ENCODE measurements around the gene ENOX2. TPM values are rescaled to one million over a fixed set of nuclear protein-coding genes. Genes with fewer than 3 reads are reported as not detected.

The ENOX2 gene
- total and polyA plus RNA-seq, 12 donors = 3.4 to 31.7 (median 18.9) TPM

DNA sequence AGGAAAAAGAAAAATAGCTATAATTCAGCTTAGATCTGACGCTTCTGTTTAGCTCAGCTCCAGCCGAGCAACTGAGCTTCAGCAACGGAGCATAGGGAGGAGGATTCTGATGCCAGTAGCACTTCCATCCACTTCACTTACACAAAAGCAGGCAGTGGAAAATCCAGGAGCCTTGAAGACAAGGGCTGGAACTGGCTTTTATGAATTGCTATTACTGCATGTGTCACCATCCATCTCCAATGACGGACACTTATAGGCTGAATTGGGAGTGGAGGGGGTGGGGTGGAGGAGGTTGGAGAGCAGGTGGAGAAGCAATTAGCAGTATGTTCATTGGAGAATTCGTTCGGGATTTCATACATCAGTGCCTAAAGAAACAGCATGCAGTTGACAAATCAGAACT is 15.6 kb downstream of the ENOX2 start:
- TF ChIP-seq CTCF (IDR thresholded peaks at IDR 0.05) (no peak), POLR2A (IDR thresholded peaks at IDR 0.05) (no peak)
- no peak overlapping the region for H3K27ac ChIP-seq
- H3K36me3 ChIP-seq (replicated peaks in 1 of 2) = no peaks in the 10 kb centered on the region
- H3K4me3 ChIP-seq = no peak overlapping the region
- no peaks in the 10 kb centered on the region for H3K27me3 ChIP-seq
- no peak for DNase-seq
- peaks cover 0 to 3% of the 10 kb centered on the region in 2 donors for H3K4me1 ChIP-seq (replicated peaks in 1 of 2)
- 65 to 82% (median 73%) methylated on average over 6 of the region's 6 CpGs for whole genome bisulfite sequencing, 4 donors
- intact Hi-C loops (cut with DNase I) = no loop called here
- H3K9me3 ChIP-seq (replicated peaks in 1 of 3) = no peaks in the 10 kb centered on the region

DNA sequence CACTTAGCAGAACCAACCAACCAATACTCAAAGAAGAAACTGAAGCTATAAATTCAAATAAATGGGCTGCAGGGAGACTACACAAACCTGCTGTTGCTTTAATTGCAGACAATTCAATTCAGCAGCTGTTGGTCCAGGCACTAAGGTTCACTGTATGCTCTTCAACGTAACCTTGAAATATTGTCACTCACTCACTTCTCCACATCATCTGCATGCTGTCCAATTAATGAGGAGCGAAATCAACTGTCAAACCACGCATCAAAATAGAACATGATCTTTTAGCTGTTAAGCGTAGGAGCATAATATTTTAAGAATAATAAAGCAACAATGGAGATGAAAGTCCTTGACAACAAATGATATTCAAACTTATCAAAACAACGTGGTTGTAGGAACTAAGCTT is 17.0 kb downstream of the ENOX2 start:
- 32 to 50% (median 45%) methylated on average over 5 of the region's 5 CpGs for WGBS, 4 donors
- intact Hi-C loops (cut with DNase I) = no loop called here
- no peak for DNase-seq

GRCh38 chrX:130885508-130885907 is 17.5 kb downstream of the ENOX2 start:
- no peaks in the 10 kb centered on the region for H3K9me3 ChIP-seq (replicated peaks in 1 of 3)
- H3K27ac ChIP-seq = no peak overlapping the region
- no peak for TF ChIP-seq POLR2A (IDR thresholded peaks at IDR 0.05)
- no peak for TF ChIP-seq CTCF (IDR thresholded peaks at IDR 0.05)
- intact Hi-C loops (cut with DNase I) = no loop called here
- no peaks in the 10 kb centered on the region for H3K4me1 ChIP-seq (replicated peaks in 1 of 2)
- H3K4me3 ChIP-seq = no peak overlapping the region
- no peaks in the 10 kb centered on the region for H3K27me3 ChIP-seq
- no peaks in the 10 kb centered on the region for H3K36me3 ChIP-seq (replicated peaks in 1 of 2)
- no peak for DNase-seq
- 55 to 74% (median 60%) methylated on average over 2 of the region's 2 CpGs for WGBS, 4 donors

More for the DNA sequence above, 17.0 kb downstream of the ENOX2 start:
- Histone ChIP-seq H3K36me3 (replicated peaks in 1 of 2) (no peaks in the 10 kb centered on the region), H3K27me3 (no peaks in the 10 kb centered on the region), H3K4me1 (replicated peaks in 1 of 2) (no peaks in the 10 kb centered on the region), H3K4me3 (peak overlapping the region in 1 of 4 donors; percentile 9), H3K9me3 (replicated peaks in 1 of 3) (no peaks in the 10 kb centered on the region), H3K27ac (no peak overlapping the region)
- no peak for TF ChIP-seq POLR2A (IDR thresholded peaks at IDR 0.05)
- TF ChIP-seq CTCF (IDR thresholded peaks at IDR 0.05) = no peak

GRCh38 chrX:130884627-130885026 is 18.4 kb downstream of the ENOX2 start:
- Histone ChIP-seq H3K36me3 (replicated peaks in 1 of 2) (no peaks in the 10 kb centered on the region), H3K4me1 (replicated peaks in 1 of 2) (no peaks in the 10 kb centered on the region), H3K9me3 (replicated peaks in 1 of 3) (no peaks in the 10 kb centered on the region), H3K27ac (no peak overlapping the region), H3K4me3 (no peak overlapping the region), H3K27me3 (no peaks in the 10 kb centered on the region)
- intact Hi-C loops (cut with DNase I) = no loop called here
- no peak for DNase-seq
- TF ChIP-seq CTCF (IDR thresholded peaks at IDR 0.05) (no peak), POLR2A (IDR thresholded peaks at IDR 0.05) (no peak)

All from adrenal gland (tissue), 12 donors.